ENCODE data around the gene PCGF5.

PCGF5 gene

GRCh38 chr10:91307489-91307888, 87.0 kb downstream of the PCGF5 start:
- no peak overlapping the region for H3K4me3 ChIP-seq (ENCODE audit: low read depth, low read length)
- TF ChIP-seq ZNF221 (tag by site-specific recombination; IDR thresholded peaks at IDR 0.05; ENCODE audit: borderline replicate concordance), result no peak
- no peak for TF ChIP-seq ZNF677 (tag by site-specific recombination; IDR thresholded peaks at IDR 0.05)
- no peak for TF ChIP-seq ZNF776 (tag by site-specific recombination; IDR thresholded peaks at IDR 0.05; ENCODE audit: borderline replicate concordance)
- no peak for TF ChIP-seq ZNF670 (tag by site-specific recombination; IDR thresholded peaks at IDR 0.05; ENCODE audit: low read depth)
- no peak for TF ChIP-seq ZNF37A (tag by site-specific recombination; IDR thresholded peaks at IDR 0.05)
- H3K27ac ChIP-seq (ENCODE audit: extremely low read depth, low read depth, low read length), result no peak overlapping the region
- no peaks in the 10 kb centered on the region for H3K36me3 ChIP-seq (ENCODE audit: control insufficient read depth in 2 of 2, insufficient read depth in 1 of 2, low read length in 2 of 2)
- ChIA-PET POLR2A (no interaction called here), CTCF (interaction anchor here (0.5 to 2.5 kb wide), 2 partner anchors 9 to 62 kb away, joined by 5 to 18 read pairs; no protein-coding TSS in a partner anchor)
- H3K9me3 ChIP-seq (ENCODE audit: control insufficient read depth, insufficient read depth, low read depth, low read length), result no peaks in the 10 kb centered on the region
- no peaks in the 10 kb centered on the region for H3K4me1 ChIP-seq (ENCODE audit: control insufficient read depth, insufficient read depth, low read length)

GRCh38 chr10:91309711-91310110, 89.2 kb downstream of the PCGF5 start:
- H3K9me3 ChIP-seq (ENCODE audit: control insufficient read depth, insufficient read depth, low read depth, low read length), result no peaks in the 10 kb centered on the region
- no peak for TF ChIP-seq REST (tag by site-specific recombination; IDR thresholded peaks at IDR 0.05)
- TF ChIP-seq ZNF2 (tag by site-specific recombination; IDR thresholded peaks at IDR 0.05), result no peak
- TF ChIP-seq ZNF155 (tag by site-specific recombination; IDR thresholded peaks at IDR 0.05), result no peak
- no peak for TF ChIP-seq ZFHX2 (tag by site-specific recombination; conservative IDR thresholded peaks at IDR 0.05)
- no peak for TF ChIP-seq BCL6B (tag by site-specific recombination; IDR thresholded peaks at IDR 0.05)
- TF ChIP-seq EGR2 (tag by site-specific recombination; IDR thresholded peaks at IDR 0.05; ENCODE audit: low read depth), result no peak
- TF ChIP-seq ZNF677 (tag by site-specific recombination; IDR thresholded peaks at IDR 0.05), result no peak
- TF ChIP-seq PATZ1 (tag by site-specific recombination; IDR thresholded peaks at IDR 0.05), result no peak
- no peak for TF ChIP-seq ZNF704 (tag by site-specific recombination; IDR thresholded peaks at IDR 0.05)
- no peaks in the 10 kb centered on the region for H3K4me1 ChIP-seq (ENCODE audit: control insufficient read depth, insufficient read depth, low read length)
- ChIA-PET CTCF (interaction anchor here (1.0 to 2.5 kb wide), 2 partner anchors 11 to 228 kb away, joined by 3 to 18 read pairs; no protein-coding TSS in a partner anchor), POLR2A (no interaction called here)
- no peaks in the 10 kb centered on the region for H3K36me3 ChIP-seq (ENCODE audit: control insufficient read depth in 2 of 2, insufficient read depth in 1 of 2, low read length in 2 of 2)
- H3K4me3 ChIP-seq (ENCODE audit: low read depth, low read length), result no peak overlapping the region
- no peak overlapping the region for H3K27ac ChIP-seq (ENCODE audit: extremely low read depth, low read depth, low read length)

Measured in HEK293 (cell line).